Measurements from ENCODE around the gene ACBD6.

ACBD6 gene

GRCh38 chr1:180370188-180370587, 132.2 kb downstream of the ACBD6 start:
- H3K36me3 ChIP-seq (ENCODE audit: insufficient read depth): no peaks in the 10 kb centered on the region
- no peak overlapping the region for H2AFZ ChIP-seq (ENCODE audit: low read depth)
- no peak overlapping the region for H3K4me2 ChIP-seq
- H3K27ac ChIP-seq: no peak overlapping the region
- peaks cover 20% of the 10 kb centered on the region for H3K4me1 ChIP-seq (ENCODE audit: low read depth, poor library complexity, severe bottlenecking)
- H3K9ac ChIP-seq: no peak overlapping the region
- H3K27me3 ChIP-seq (ENCODE audit: insufficient read depth, low read depth): no peaks in the 10 kb centered on the region
- TF ChIP-seq CTCF (conservative IDR thresholded peaks at IDR 0.05; ENCODE audit: low read depth, low read length): no peak
- H3K4me3 ChIP-seq (IDR thresholded peaks at IDR 0.05; ENCODE audit: insufficient read depth, low read depth, low read length): no peak overlapping the region
- H3K79me2 ChIP-seq (ENCODE audit: insufficient read depth, low read depth): no peaks in the 10 kb centered on the region
- H4K20me1 ChIP-seq (ENCODE audit: insufficient read depth): no peaks in the 10 kb centered on the region

GRCh38 chr1:180369061-180369460, 133.3 kb downstream of the ACBD6 start:
- Histone ChIP-seq H3K4me3 (IDR thresholded peaks at IDR 0.05; ENCODE audit: insufficient read depth, low read depth, low read length) (no peak overlapping the region), H4K20me1 (ENCODE audit: insufficient read depth) (no peaks in the 10 kb centered on the region), H3K27me3 (ENCODE audit: insufficient read depth, low read depth) (no peaks in the 10 kb centered on the region), H3K9ac (no peak overlapping the region), H3K4me1 (ENCODE audit: low read depth, poor library complexity, severe bottlenecking) (peaks cover 11% of the 10 kb centered on the region), H3K27ac (no peak overlapping the region), H2AFZ (ENCODE audit: low read depth) (no peak overlapping the region), H3K79me2 (ENCODE audit: insufficient read depth, low read depth) (no peaks in the 10 kb centered on the region), H3K4me2 (no peak overlapping the region), H3K36me3 (ENCODE audit: insufficient read depth) (no peaks in the 10 kb centered on the region)
- no peak for TF ChIP-seq CTCF (conservative IDR thresholded peaks at IDR 0.05; ENCODE audit: low read depth, low read length)

- Histone ChIP-seq H3K36me3 (ENCODE audit: insufficient read depth) (no peaks in the 10 kb centered on the region), H3K27ac (no peak overlapping the region), H4K20me1 (ENCODE audit: insufficient read depth) (no peaks in the 10 kb centered on the region), H3K27me3 (ENCODE audit: insufficient read depth, low read depth) (no peaks in the 10 kb centered on the region), H3K9ac (no peak overlapping the region), H3K4me1 (ENCODE audit: low read depth, poor library complexity, severe bottlenecking) (peaks cover 10% of the 10 kb centered on the region), H3K4me3 (IDR thresholded peaks at IDR 0.05; ENCODE audit: insufficient read depth, low read depth, low read length) (no peak overlapping the region), H2AFZ (ENCODE audit: low read depth) (no peak overlapping the region), H3K4me2 (no peak overlapping the region), H3K79me2 (ENCODE audit: insufficient read depth, low read depth) (no peaks in the 10 kb centered on the region)
- TF ChIP-seq CTCF (conservative IDR thresholded peaks at IDR 0.05; ENCODE audit: low read depth, low read length): no peak
These were observed 135.9 kb downstream of the ACBD6 start for GRCh38 chr1:180366371-180367068.

- Histone ChIP-seq H3K4me1 (ENCODE audit: low read depth, poor library complexity, severe bottlenecking) (peaks cover 20% of the 10 kb centered on the region), H3K36me3 (ENCODE audit: insufficient read depth) (no peaks in the 10 kb centered on the region), H3K27ac (no peak overlapping the region), H3K79me2 (ENCODE audit: insufficient read depth, low read depth) (no peaks in the 10 kb centered on the region), H3K9ac (no peak overlapping the region), H3K4me2 (no peak overlapping the region), H3K4me3 (IDR thresholded peaks at IDR 0.05; ENCODE audit: insufficient read depth, low read depth, low read length) (no peak overlapping the region), H2AFZ (ENCODE audit: low read depth) (no peak overlapping the region), H3K27me3 (ENCODE audit: insufficient read depth, low read depth) (no peaks in the 10 kb centered on the region), H4K20me1 (ENCODE audit: insufficient read depth) (no peaks in the 10 kb centered on the region)
- TF ChIP-seq CTCF (conservative IDR thresholded peaks at IDR 0.05; ENCODE audit: low read depth, low read length): no peak; the same call in 1 of the 2 replicates
These were observed 137.3 kb downstream of the ACBD6 start for GRCh38 chr1:180365039-180365438.
